ENCODE data around the gene MPV17L2.
A peak's percentile ranks its signal among the peaks of the same experiment; 100 is the strongest.

The MPV17L2 gene

DNA sequence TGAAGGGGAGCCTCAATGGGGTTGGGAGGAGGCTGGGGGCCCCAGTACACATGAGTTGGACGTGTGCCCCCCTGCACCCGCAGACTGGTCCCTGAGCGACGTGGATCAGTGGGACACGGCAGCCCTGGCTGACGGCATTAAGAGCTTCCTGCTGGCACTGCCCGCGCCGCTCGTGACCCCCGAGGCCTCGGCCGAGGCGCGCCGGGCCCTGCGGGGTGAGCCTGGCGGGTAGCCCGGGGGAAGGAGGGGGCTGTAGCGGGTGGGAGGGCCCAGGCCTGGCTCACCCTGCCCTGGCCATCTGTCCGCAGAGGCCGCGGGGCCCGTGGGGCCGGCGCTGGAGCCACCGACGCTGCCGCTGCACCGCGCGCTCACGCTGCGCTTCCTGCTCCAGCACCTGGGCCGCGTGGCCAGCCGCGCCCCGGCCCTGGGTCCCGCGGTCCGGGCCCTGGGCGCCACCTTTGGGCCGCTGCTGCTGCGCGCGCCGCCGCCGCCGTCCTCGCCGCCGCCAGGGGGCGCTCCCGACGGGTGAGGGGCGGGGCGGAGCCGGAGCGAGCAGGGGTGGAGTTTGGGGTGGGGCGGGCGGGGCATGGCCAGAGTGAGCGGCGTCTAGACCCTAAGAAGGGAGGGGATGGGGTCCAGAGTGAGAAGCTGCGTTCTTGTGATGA lies 31.9 kb upstream of the MPV17L2 start:
- peak; percentile 85 for DNase-seq

DNA sequence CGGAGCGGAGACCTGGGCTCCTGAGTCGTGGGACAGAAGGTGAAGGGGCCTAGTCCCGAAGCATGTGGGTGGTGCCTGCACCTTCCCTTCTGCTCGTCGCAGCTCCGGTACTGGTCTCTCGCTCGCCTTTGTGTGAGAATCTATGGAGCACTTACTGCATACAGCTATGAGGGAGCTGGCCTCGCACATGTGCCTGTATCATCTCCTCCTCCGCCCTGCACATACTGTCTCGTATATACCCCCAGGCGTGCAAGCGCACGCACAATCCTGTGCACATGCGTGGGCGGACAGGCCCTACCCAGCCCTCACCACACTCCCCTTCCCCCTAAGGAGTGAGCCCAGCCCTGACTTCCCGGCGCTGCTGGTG lies 31.4 kb upstream of the MPV17L2 start:
- no peak for DNase-seq

DNA sequence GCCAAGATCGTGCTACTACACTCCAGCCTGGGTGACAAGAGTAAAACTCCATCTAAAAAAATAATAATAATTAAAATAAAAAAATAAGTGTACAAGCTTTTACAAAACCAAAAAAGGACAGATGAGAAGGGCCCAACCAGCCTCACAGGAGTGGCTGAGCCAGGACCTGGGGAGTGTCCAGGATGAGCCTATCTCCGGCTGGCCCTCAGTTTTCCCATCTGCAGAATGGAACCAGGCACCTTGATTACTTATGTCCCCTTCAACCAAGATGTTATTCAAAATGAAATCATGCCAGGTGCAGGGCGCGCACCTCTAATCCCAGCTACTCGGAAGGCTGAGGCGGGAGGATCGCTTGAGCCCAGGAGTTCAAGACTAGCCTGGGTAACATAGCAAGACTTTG lies 28.9 kb upstream of the MPV17L2 start:
- no peak for DNase-seq

DNA sequence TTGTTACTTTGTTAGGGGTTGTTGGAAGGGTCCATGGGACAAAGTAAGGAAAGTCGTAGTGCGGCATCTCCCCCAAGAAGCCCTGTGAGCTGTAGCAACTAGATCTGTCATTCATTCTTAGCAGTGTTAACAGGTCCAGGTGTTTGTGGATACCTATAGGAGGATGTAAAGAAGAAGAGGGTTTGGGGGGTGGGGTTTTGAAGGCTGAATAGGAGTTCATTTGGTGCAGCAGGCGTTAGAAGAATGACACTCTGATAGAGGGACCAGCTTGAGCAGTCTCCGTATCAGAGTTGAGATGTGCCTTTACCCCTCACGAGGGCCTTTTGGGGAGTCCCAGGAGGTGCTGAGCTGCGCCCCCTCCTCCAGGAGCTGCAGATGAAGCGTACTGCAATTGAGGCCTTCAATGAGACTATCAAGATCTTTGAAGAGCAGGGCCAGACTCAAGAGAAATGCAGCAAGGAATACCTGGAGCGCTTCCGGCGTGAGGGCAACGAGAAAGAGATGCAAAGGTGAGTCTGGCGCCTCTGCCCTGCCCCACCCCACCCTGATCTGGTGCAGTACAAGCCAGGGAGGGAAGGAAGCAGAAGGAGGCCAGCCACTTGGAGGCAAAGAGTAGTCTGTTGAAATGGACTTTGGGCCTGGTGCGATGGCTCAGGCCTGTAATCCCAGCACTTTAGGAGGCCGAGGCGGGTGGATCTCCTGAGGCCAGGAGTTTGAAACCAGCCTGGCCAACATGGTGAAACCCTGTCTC lies 27.0 kb upstream of the MPV17L2 start:
- DNase-seq = no peak

DNA sequence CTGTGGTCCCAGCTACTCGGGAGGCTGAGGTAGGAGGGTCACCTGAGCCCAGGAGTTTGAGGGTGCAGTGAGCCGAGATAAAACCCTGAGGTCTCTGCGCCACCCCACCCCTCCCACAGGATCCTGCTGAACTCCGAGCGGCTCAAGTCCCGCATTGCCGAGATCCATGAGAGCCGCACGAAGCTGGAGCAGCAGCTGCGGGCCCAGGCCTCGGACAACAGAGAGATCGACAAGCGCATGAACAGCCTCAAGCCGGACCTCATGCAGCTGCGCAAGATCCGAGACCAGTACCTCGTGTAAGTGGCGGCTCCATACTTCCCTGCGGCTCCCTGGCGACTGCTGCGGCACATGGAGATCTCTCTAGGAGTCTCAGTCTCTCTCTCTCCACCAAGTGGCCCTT lies 26.0 kb upstream of the MPV17L2 start:
- DNase-seq = no peak

DNA sequence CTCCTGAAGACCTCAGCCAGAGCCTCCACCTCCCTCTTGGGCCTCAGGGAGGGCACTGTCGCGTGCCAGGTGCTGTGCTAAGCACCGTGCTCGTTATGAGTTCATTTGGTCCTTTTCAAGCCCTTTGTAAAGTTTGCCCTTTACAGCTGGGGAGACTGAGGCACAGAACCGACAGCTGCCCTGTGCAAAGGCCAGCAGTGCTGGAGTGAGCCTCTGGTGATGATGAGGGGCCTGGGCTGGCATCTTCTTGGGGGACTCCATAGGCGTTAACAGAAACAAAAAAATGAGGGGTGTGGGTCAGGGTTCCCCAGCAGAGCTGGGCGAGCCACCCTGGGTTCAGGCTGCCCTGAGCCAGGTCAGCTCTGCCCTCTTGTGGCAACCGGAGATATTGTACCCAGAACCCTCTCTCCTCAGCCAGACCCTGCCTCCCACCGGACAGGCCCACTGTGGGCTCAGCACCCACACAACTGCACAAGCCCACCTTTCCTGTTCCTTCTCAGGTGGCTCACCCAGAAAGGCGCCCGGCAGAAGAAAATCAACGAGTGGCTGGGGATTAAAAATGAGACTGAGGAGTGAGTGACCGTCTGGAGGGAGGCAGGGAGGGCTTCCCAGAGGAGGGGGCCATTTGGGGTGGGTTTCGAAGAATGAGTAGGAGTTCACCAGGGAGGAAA lies 24.9 kb upstream of the MPV17L2 start:
- no peak for DNase-seq

DNA sequence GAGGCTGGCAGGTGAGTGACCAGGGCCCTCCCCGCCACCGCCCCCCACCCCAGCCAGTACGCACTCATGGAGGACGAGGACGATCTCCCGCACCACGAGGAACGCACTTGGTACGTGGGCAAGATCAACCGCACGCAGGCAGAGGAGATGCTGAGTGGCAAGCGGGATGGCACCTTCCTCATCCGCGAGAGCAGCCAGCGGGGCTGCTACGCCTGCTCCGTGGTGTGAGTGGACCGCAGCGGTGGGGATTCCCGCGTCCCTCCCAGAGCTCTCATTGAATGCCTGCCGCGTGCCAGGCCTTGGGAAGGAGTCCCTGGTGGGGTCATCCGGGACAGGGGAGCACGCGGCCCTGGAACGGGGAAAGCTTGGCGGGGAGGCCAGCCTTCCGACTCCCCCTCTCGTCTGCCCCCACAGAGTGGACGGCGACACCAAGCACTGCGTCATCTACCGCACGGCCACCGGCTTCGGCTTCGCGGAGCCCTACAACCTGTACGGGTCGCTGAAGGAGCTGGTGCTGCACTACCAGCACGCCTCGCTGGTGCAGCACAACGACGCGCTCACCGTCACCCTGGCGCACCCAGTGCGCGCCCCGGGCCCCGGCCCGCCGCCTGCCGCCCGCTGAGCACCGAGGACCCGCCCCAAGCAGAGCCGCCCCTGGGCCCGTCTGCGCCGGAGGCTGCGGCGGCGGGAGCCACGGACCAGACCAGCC lies 24.2 kb upstream of the MPV17L2 start:
- DNase-seq = no peak

DNA sequence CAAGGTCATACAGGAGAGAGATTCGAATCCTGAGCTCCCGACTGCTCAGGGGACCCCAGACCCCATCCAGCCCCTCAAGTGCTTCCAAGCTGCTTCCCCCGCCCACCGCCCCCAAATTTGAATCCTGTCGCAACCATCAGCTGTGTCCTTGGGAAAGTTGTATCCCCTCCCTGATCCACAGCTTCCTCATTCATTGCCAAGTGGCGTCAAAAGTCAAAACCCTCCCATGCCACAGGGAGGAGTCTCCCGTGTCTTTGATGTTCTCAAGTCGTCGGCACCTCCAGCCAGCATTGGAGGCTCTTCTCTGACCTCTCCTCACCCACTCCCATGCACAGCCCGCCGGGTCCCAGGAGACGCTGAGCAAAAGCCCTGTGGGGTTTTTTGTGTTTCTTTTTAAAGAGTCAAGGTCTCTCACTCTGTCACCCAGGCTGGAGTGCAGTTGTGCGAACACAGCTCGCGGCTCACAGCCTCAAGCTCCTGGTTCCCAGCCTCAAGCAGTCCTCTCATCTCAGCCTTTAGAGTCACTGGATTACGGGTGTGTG lies 22.2 kb upstream of the MPV17L2 start:
- no peak for DNase-seq

DNA sequence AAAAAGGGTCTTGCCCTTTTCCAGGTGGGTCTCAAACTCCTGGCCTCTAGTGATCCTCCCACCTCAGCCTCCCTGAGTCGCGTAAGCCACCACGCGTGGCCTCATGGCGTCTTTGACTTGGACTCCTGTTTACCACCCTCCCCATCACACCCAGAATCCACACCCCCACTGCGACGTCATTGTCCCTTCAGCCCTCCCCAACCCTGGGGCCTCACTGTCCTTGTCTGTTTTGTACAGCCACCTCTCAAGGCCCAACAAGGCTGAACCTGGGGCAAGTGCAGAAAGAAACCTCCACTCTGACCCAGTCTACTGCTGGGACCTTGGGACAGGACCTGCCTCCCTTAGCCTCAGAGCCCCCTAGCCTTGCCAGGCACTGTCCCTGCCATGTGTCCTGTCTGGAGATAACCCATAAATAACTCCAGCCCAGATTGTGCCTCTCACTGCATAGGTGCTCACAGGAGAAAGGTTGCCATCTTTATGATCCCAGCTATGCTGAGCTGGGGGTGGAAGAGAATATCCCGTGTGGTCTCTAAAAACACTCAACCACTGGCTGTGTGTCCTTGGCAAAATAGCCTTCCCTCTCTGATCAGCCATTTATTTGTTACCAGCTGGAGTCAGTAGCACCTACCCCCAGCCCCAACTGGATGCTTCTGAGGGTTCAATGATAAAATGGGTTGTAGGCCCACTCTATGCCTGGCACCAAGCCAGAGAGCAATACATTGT lies 21.3 kb upstream of the MPV17L2 start:
- DNase-seq = no peak

DNA sequence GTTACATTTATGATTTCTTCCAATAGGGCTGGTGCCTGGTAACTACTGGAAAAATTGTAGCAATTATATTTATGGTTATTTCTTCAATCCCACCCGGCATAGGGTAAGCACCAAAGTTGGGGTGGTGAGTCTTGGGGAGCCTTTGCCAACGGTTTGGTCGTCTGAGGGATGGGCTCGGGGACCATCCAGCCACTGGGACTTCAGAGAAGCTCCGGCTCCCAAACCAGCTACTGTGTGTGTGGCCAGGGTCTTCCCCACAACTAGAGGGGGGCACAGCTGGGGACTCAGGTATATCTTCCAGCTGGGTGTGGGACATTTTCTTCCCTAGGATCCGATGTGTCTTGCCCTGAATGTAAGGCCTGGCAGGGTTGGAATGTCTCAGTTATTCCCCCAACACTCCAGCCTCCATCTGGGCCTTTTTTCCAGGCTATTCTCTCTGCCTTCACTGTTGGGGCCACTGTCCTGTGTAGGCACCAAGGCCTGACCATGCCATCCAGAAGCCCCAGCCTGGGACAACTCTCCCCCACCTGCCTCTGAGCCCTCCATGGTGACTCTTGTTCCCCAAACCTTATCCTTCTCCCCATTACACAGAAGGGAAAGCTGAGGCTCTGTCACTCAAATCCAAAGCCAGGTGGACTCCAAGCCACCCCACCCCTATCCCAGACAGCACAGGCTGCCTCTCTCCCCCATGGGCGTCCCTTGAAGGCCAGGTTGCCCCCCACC lies 20.5 kb upstream of the MPV17L2 start:
- no peak for DNase-seq

DNA sequence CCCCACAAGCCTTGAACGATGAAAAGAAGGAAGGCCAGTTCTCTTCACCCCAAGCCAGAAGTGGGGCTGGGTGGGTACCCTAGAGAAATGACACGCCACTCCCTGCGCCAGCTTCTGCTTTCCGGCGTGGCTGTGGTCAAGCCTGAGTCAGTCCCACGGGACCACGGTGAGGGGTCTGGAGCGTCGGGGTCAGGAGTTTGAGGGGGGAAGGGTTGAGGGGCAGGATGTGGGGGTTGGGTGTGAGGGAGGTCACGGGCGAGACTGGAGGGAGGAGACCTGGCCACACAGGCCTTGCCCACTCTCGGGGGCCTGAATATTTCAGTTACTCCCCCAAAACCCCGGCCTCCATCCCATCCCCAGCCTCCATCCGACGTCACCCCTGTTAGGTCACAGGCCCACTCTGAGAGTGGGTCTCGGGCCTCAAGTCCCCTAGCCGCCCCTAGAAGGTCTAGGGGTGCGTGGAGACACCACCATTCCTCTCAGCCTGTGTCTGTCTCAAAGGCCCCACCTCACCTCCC lies 19.9 kb upstream of the MPV17L2 start:
- DNase-seq = no peak

DNA sequence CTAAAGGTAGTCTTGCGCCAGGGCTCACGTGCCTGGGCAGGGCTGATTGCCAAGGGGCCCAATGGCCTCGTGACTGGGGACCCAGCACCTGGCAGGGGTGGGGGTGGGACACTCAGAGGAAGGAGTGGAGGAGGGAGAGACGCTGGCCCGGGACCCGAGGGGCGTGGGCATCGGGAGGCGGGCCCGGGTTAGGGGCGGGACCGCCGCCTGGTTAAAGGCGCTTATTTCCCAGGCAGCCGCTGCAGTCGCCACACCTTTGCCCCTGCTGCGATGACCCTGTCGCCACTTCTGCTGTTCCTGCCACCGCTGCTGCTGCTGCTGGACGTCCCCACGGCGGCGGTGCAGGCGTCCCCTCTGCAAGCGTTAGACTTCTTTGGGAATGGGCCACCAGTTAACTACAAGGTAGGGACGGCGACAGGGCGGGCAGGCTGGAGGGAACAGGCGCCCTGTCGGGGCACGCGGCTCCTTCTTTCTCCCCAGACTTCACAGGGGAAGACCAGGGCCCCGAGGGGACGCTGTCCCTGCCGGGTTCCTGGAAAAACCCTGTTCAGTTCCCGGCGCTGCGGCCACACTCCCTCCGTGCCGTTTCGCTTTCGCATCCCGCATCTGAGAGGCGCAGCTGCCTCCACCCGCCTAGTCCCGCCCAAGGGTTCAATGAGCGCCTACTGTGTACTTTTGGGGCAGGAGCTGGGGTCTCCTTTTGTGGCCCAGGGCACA lies 19.3 kb upstream of the MPV17L2 start, which contains the start of gene IFI30:
Gene IFI30, plus strand, starts transcription at position 242 of the 717 bp plus-strand sequence. Its CDS starts 29 bp downstream, at position 271.
- peak; percentile 60 for DNase-seq

DNA sequence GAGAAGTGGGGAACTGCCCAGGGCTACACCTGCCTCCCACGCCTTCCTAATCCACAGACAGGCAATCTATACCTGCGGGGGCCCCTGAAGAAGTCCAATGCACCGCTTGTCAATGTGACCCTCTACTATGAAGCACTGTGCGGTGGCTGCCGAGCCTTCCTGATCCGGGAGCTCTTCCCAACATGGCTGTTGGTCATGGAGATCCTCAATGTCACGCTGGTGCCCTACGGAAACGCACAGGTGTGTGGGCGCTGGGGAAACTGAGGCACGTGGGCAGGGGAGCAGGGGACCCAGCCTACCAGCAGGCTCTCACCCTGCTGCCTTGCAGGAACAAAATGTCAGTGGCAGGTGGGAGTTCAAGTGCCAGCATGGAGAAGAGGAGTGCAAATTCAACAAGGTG lies 18.0 kb upstream of the MPV17L2 start:
- no peak for DNase-seq

DNA sequence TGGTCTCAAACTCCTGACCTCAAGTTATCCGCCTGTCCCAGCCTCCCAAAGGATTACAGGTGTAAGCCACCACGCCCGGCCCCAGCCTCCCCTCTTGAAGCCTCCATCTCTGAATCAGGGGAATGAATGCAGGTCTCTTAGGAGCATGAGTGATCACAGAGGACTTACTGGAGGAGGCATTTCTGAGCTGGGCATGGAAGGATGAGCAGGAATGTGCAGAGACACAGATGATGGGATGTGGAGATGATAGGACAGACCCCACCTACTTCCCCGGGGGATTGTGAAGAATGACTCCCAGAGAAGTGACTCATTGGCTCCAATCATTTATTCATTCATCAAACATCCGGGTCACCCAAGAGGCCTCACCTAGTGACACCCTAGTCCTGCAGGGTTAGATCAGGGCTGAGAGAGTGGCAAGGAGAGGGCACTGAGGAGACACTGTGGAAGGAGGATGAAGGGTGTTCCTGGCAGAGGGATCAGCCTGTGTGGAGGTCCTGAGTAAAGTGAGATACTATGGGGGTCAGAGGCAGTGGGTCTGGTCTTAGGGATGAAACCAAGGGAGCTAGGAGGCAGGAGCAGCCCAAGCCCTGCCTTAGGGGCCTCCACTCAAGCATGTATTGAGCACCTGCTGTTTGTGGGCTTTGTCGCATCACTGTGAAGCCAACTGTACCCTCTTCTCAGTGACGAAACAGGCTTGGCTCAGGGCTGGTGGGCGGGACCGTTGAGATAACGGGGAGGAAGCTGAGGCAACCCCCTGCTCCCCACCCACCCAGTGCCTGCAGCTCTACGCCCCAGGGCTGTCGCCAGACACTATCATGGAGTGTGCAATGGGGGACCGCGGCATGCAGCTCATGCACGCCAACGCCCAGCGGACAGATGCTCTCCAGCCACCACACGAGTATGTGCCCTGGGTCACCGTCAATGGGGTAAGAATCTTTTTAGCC lies 16.4 kb upstream of the MPV17L2 start:
- DNase-seq = no peak

DNA sequence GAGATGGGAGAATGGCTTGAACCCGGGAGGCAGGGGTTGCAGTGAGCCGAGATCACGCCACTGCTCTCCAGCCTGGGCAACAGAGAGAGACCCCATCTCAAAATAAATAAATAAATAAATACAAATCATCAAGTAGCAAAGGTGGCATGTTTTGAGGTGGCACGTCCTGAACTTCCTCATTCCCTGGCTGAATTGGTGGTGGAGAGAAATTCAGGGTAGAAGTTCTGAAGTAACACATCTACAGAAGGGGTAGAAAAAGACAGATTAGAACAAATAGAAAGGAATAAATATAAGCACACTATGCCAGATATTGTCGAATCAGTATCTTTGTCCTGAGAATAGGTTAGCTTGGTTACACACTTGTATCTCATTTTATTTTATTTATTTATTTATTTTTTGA lies 13.1 kb upstream of the MPV17L2 start:
- no peak for DNase-seq

DNA sequence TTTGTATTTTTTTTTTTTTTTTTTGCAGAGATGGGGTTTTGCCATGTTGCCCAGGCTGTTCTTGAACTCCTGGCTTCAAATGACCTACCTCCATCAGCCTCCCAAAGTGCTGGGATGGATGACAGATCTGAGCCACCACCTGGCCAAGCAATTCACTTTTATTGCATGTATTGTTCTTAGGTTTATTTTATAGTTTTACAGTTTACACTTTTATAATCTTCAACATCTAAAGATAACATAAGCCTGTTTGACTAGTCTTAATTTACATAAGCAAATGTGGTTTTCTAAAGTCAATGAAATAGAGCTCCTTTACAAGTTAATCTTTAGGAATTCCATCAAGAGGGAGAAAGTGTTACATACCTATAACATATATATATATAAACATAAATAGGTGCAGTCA lies 9.5 kb upstream of the MPV17L2 start:
- DNase-seq = no peak

DNA sequence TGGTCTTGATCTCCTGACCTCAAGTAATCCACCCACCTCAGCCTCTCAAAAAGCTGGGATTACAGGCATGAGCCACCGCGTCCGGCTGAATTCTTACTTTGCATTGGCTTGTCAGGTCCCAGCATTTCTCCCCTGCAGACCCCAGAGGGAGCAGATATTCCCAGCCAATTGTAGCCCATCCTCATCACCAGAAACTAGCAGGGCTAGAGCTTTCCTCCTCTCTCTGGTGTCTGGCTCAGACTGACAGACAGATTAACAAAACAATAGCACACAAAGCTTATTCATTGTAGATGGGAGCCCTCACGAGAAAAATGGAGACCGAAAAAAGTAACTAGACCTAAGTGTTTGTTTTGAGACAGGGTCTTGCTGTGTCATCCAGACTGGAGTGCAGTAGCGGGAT lies 7.5 kb upstream of the MPV17L2 start:
- no peak for DNase-seq

DNA sequence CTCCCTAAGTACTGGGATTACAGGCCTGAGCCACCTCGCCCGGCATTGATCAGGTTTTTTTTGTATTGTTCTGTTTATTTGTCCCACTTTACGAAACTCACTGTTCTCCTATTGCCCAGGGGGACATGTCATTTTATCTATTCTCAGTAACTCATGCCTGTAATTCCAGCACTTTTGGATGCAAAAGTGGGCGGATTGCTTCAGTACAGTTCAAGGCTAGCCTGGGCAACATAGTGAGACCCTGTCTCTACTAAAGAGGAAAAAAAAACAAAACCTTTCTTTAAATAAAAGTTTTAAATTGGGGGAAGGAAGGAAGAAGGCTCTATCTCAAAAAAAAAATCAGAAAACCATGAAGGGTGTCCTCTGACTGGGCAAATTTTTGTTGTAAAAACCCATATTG lies 2.7 kb upstream of the MPV17L2 start:
- DNase-seq = no peak

DNA sequence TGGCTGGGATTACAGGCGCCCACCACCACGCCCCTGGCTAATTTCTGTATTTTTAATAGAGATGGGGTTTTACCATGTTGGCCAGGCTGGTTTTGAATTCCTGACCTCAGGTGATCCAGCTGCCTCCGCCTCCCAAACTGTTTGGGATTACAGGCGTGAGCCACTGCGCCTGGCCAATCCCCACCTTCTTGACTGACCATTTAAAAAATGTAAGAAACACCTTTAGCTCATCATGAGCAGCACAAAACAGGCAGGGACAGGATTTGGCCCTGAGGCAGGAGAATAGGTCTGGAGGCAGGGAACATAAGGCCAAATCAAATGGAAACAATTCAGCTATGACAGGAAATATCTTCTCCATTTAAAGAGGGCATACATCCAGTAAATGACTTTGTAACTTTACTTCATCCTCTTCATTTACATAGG lies 1.4 kb upstream of the MPV17L2 start:
- DNase-seq = no peak

All from eye (tissue), 1 donor.